ENCODE data around the gene EPHA4.

GRCh38 chr2:221448844-221449390 is 123.2 kb downstream of the EPHA4 start:
- no peak for TF ChIP-seq POLR2AphosphoS5 (IDR thresholded peaks at IDR 0.05; ENCODE audit: low read depth, low read length)
- TF ChIP-seq POLR2A (IDR thresholded peaks at IDR 0.05; ENCODE audit: low read depth, low read length): no peak
- TF ChIP-seq PAX5 (IDR thresholded peaks at IDR 0.05; ENCODE audit: insufficient read depth, low read length, severe bottlenecking): no peak
- no peak for TF ChIP-seq POU2F2 (IDR thresholded peaks at IDR 0.05; ENCODE audit: low read depth, low read length)
